ENCODE data around the gene IRAK1. TPM values are rescaled to one million over a fixed set of nuclear protein-coding genes. Genes with fewer than 3 reads are reported as not detected.

Gene IRAK1
- total and polyA plus RNA-seq, 9 of the 15 experiments (the other 6 are each of a cell fraction or from before 2014, with no cell fraction given): 11.6 to 261 (median 91.6) TPM

DNA sequence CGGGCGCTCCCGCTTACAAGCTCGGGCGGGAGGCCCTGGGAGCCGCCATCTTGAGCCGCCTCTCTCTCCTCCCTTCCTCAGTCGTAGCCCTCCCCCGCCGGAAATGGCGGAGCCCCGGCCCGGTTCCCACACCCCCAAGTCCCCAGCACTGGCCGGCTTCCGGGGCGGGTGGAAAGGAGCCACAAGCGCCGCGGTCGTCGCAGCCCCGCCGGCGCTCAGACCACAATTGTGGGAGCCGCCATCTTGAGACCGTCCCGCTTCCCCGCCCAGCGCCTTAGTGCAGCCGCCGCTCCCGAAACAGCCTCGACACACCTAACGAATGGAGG lies 48.6 kb downstream of the IRAK1 start (continued):
- TF ChIP-seq, protein P1, sequence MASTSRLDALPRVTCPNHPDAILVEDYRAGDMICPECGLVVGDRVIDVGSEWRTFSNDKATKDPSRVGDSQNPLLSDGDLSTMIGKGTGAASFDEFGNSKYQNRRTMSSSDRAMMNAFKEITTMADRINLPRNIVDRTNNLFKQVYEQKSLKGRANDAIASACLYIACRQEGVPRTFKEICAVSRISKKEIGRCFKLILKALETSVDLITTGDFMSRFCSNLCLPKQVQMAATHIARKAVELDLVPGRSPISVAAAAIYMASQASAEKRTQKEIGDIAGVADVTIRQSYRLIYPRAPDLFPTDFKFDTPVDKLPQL (IDR thresholded peaks at IDR 0.05; ENCODE audit: extremely low read depth, insufficient read length): no peak
- TF ChIP-seq PCBP1 (IDR thresholded peaks at IDR 0.05; ENCODE audit: low read depth, low read length, poor library complexity, severe bottlenecking): peak; percentile 16
- no peak for TF ChIP-seq RUNX1 (IDR thresholded peaks at IDR 0.05; ENCODE audit: low read depth)
- TF ChIP-seq, protein P2, sequence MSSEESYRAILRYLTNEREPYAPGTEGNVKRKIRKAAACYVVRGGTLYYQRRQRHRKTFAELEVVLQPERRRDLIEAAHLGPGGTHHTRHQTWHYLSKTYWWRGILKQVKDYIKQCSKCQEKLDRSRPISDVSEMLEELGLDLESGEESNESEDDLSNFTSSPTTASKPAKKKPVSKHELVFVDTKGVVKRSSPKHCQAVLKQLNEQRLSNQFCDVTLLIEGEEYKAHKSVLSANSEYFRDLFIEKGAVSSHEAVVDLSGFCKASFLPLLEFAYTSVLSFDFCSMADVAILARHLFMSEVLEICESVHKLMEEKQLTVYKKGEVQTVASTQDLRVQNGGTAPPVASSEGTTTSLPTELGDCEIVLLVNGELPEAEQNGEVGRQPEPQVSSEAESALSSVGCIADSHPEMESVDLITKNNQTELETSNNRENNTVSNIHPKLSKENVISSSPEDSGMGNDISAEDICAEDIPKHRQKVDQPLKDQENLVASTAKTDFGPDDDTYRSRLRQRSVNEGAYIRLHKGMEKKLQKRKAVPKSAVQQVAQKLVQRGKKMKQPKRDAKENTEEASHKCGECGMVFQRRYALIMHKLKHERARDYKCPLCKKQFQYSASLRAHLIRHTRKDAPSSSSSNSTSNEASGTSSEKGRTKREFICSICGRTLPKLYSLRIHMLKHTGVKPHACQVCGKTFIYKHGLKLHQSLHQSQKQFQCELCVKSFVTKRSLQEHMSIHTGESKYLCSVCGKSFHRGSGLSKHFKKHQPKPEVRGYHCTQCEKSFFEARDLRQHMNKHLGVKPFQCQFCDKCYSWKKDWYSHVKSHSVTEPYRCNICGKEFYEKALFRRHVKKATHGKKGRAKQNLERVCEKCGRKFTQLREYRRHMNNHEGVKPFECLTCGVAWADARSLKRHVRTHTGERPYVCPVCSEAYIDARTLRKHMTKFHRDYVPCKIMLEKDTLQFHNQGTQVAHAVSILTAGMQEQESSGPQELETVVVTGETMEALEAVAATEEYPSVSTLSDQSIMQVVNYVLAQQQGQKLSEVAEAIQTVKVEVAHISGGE (CRISPR knock-in tag; IDR thresholded peaks at IDR 0.05): peak; percentile 87 to 97 (median 88); a peak in 5 of 6 replicates
- TF ChIP-seq, protein P3, sequence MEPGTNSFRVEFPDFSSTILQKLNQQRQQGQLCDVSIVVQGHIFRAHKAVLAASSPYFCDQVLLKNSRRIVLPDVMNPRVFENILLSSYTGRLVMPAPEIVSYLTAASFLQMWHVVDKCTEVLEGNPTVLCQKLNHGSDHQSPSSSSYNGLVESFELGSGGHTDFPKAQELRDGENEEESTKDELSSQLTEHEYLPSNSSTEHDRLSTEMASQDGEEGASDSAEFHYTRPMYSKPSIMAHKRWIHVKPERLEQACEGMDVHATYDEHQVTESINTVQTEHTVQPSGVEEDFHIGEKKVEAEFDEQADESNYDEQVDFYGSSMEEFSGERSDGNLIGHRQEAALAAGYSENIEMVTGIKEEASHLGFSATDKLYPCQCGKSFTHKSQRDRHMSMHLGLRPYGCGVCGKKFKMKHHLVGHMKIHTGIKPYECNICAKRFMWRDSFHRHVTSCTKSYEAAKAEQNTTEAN (CRISPR knock-in tag; IDR thresholded peaks at IDR 0.05): no peak
- TF ChIP-seq, protein P4, sequence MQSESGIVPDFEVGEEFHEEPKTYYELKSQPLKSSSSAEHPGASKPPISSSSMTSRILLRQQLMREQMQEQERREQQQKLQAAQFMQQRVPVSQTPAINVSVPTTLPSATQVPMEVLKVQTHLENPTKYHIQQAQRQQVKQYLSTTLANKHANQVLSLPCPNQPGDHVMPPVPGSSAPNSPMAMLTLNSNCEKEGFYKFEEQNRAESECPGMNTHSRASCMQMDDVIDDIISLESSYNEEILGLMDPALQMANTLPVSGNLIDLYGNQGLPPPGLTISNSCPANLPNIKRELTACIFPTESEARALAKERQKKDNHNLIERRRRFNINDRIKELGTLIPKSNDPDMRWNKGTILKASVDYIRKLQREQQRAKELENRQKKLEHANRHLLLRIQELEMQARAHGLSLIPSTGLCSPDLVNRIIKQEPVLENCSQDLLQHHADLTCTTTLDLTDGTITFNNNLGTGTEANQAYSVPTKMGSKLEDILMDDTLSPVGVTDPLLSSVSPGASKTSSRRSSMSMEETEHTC (IDR thresholded peaks at IDR 0.05): no peak
- TF ChIP-seq ZBTB1 (CRISPR knock-in tag; IDR thresholded peaks at IDR 0.05; ENCODE audit: borderline replicate concordance, low read depth): peak; percentile 91
- no peak for TF ChIP-seq RAD51 (IDR thresholded peaks at IDR 0.05; ENCODE audit: borderline replicate concordance, low read depth)
- no peak for TF ChIP-seq CAMTA2 (CRISPR knock-in tag; conservative IDR thresholded peaks at IDR 0.05)
- no peak for TF ChIP-seq ZNF316 (IDR thresholded peaks at IDR 0.05)
- TF ChIP-seq ZBTB7A (IDR thresholded peaks at IDR 0.05; ENCODE audit: borderline replicate concordance, control insufficient read depth, low read depth, low read length): peak; percentile 40; the same call in 1 of the 2 replicates
